Measurements from ENCODE around the gene TNIK.
A peak's percentile ranks its signal among the peaks of the same experiment; 100 is the strongest.

TNIK gene

DNA sequence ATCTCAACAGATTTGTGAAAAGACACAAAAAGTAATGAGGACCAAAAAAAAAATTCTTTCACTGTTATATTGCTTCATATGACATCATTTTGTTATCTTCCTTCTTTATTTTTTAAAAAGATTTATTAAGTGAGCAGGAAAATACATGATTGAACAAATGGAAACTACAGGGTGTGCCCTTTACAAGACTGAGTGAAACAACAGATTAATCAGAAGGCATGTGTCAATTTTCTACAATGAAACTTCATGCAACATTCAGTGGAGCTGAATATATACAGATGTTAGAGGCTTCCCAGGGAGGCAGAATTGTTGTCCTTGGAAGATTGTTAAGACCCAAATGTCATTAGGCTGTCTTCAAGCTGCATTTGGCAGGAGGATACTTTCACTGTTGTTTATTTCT lies 405.3 kb downstream of the TNIK start:
- no peaks in the 10 kb centered on the region for H3K27me3 ChIP-seq
- no peak for DNase-seq
- H3K9me3 ChIP-seq: no peaks in the 10 kb centered on the region
- H3K4me3 ChIP-seq (ENCODE audit: low read depth, low read length): no peak overlapping the region
- no peaks in the 10 kb centered on the region for H3K36me3 ChIP-seq
- H3K4me1 ChIP-seq: no peaks in the 10 kb centered on the region
- TF ChIP-seq, protein P1, sequence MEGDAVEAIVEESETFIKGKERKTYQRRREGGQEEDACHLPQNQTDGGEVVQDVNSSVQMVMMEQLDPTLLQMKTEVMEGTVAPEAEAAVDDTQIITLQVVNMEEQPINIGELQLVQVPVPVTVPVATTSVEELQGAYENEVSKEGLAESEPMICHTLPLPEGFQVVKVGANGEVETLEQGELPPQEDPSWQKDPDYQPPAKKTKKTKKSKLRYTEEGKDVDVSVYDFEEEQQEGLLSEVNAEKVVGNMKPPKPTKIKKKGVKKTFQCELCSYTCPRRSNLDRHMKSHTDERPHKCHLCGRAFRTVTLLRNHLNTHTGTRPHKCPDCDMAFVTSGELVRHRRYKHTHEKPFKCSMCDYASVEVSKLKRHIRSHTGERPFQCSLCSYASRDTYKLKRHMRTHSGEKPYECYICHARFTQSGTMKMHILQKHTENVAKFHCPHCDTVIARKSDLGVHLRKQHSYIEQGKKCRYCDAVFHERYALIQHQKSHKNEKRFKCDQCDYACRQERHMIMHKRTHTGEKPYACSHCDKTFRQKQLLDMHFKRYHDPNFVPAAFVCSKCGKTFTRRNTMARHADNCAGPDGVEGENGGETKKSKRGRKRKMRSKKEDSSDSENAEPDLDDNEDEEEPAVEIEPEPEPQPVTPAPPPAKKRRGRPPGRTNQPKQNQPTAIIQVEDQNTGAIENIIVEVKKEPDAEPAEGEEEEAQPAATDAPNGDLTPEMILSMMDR (IDR thresholded peaks at IDR 0.05; ENCODE audit: low read depth, low read length): no peak

DNA sequence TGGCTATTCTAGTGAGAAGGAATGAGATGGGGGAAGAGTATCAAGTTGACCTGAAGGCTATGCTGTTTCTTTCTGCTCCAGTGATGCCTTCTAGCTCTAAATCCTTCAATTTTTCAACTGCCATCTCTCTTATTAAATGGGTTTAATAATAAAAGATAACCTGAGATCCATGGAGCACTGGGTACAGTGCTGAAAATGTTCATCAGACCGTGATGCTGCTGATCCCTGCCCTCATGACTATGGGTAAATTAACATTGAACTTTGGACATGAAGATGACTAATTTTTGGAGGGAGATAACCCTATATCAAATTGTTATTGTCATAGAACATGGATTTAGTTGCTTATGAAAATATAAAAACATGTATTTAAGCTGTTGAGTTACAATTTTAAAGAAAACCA lies 406.0 kb downstream of the TNIK start:
- H3K9me3 ChIP-seq: no peaks in the 10 kb centered on the region
- no peaks in the 10 kb centered on the region for H3K36me3 ChIP-seq
- DNase-seq: no peak
- no peak overlapping the region for H3K4me3 ChIP-seq (ENCODE audit: low read depth, low read length)
- TF ChIP-seq, protein P1 (IDR thresholded peaks at IDR 0.05; ENCODE audit: low read depth, low read length): no peak
- no peaks in the 10 kb centered on the region; the same call in 1 of the 2 replicates for H3K4me1 ChIP-seq
- H3K27me3 ChIP-seq: no peaks in the 10 kb centered on the region

DNA sequence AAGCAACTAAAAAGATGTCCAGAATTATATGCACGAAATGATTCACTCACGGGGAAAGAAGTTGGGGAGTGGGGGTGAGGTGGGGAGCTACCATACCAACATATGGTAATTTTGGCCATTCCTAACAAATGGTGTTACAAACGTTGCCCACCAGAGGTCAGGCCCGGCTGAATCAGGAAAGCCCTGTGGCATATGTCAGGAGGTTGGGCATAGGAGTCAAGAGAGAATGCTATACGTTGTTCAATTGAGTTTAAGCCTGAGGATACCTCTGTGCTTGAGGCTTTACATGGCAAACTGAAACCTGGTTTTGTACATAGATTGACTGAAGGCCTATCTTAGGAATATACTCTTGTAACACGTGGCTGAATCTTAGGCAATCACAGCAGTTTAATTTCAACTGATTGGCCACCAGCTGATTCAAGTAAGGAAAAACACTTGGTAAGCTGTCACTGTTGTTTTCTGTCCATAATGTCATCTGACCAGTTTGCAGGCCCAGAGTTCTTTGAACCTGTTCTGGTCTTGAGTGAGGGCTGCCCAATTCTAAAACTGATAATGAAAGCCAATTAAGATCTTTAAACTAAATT lies 410.3 kb downstream of the TNIK start:
- H3K9me3 ChIP-seq: no peaks in the 10 kb centered on the region
- DNase-seq: peak; percentile 69
- no peaks in the 10 kb centered on the region; the same call in 1 of the 2 replicates for H3K4me1 ChIP-seq
- no peaks in the 10 kb centered on the region for H3K36me3 ChIP-seq
- TF ChIP-seq, protein P1 (IDR thresholded peaks at IDR 0.05; ENCODE audit: low read depth, low read length): peak; percentile 86
- no peaks in the 10 kb centered on the region for H3K27me3 ChIP-seq
- H3K4me3 ChIP-seq (ENCODE audit: low read depth, low read length): no peak overlapping the region

DNA sequence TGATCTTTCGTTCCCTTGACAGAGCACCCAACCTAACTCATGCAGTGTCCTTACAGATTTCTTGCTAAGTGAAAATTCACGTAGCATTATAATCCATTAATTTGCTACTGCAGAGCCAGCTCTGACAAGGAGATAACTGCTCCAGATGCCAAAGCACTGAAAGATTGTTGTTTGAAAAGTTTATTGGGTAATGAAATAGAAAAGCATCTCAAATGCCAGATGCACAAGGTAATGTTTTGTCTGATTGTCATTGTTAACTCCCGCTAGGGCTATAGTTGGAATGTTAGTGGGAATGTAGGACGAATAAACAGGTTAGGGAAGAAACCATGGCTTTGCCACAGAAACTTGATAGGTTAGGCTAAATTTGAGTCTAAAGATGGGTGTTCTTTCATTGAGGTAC lies 413.4 kb downstream of the TNIK start:
- TF ChIP-seq, protein P1 (IDR thresholded peaks at IDR 0.05; ENCODE audit: low read depth, low read length): no peak
- Histone ChIP-seq H3K9me3 (no peaks in the 10 kb centered on the region), H3K27me3 (no peaks in the 10 kb centered on the region), H3K4me3 (ENCODE audit: low read depth, low read length) (no peak overlapping the region), H3K4me1 (no peaks in the 10 kb centered on the region; the same call in 1 of the 2 replicates), H3K36me3 (no peaks in the 10 kb centered on the region)
- DNase-seq: no peak

DNA sequence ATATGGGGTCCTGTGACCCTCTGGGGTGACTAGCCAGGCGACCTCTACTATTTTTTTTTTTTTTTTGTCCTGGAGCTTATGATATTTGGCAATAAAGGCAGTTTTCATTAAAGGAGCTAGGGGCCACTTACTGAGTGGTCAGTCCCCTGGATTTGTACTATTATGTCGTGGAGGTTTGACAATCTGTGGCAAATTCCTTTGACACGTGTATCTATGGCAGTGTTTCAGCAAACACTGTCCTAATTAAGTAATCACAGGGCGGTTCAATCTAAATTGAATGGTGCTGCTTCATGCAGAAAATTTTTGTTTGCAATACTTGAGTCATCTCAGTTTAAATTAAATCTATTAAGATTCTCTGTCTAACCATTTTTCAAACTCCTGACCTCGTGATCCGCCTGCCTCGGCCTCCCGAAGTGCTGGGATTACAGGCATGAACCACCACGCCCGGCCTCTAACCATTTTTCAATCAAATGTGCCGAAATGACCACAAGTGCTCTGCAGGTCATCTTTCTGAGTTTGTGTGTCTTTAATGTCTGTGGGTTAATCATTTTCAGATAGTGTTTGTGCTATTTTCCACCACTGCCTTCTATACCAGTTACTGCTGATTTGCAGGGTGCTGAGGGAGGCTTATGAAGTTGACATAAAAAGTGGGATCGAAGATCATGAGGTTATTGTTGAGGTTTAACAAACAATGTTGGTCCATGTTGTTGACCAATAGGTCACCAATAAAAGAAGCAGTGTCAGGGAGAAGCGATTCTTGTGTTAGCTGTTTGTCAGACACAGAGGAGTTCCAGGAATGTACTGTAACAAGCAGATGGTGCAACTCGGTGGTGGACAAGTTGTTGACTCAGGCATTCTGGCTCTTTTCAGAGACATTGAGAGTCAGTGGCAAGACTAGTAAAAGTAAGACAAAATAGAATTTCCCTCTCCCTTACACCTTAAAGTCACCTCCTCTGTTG lies 415.1 kb downstream of the TNIK start:
- H3K4me1 ChIP-seq: no peaks in the 10 kb centered on the region; the same call in 1 of the 2 replicates
- TF ChIP-seq, protein P1 (IDR thresholded peaks at IDR 0.05; ENCODE audit: low read depth, low read length): no peak
- H3K9me3 ChIP-seq: no peaks in the 10 kb centered on the region
- no peak for DNase-seq
- no peaks in the 10 kb centered on the region for H3K36me3 ChIP-seq
- no peak overlapping the region for H3K4me3 ChIP-seq (ENCODE audit: low read depth, low read length)
- H3K27me3 ChIP-seq: no peaks in the 10 kb centered on the region

DNA sequence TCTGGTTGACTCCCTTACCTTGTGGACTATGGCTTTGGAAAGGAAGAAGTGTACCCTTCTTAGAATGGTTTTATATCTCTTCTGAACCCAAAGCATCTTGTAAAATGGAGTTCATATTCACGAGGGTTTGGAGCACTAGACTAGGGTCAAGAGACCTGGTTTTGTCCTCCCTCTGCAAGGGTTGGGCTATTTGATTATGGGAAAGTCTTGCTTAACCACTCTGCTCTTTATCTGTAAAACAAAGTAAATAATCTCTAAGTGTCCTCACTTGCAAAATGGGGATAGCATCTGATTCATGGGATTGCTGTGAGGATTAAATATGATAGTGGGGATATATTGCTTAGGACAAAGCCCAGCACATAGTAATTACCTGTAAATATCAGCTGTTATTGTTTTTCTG lies 415.8 kb downstream of the TNIK start:
- TF ChIP-seq, protein P1 (IDR thresholded peaks at IDR 0.05; ENCODE audit: low read depth, low read length): no peak
- no peak for DNase-seq

More for the DNA sequence above, 415.8 kb downstream of the TNIK start:
- H3K9me3 ChIP-seq: no peaks in the 10 kb centered on the region
- no peak overlapping the region for H3K4me3 ChIP-seq (ENCODE audit: low read depth, low read length)
- H3K4me1 ChIP-seq: no peaks in the 10 kb centered on the region
- H3K36me3 ChIP-seq: no peaks in the 10 kb centered on the region
- no peaks in the 10 kb centered on the region for H3K27me3 ChIP-seq
